Cardiac fibroblast (primary cell): ENCODE data around the gene CCL21.

Source experiments
- DNase-seq, 2 donors: peaks; one replicate each; pipeline versions ENCODE4 v3.0.0 to v3.0.0-alpha.2; 2010; ENCODE audit warnings: low read depth in 2 of 2
- H3K4me3 ChIP-seq, 2 donors: replicated peaks in 1 of 2; 1 replicate in 1 of 2; 2 replicates in 1 of 2; pipeline ENCODE4 v1.5.1; 2011; ENCODE audit warnings: low read depth in 2 of 2, low read length in 2 of 2, mild to moderate bottlenecking in 2 of 2, moderate library complexity in 1 of 2
- TF ChIP-seq, protein P1 (sequence below): IDR thresholded peaks from one replicate; pipeline ENCODE4 v1.5.1; 2011; ENCODE audit warnings: low read depth, mild to moderate bottlenecking, low read length, inconsistent platforms

Gene CCL21

DNA sequence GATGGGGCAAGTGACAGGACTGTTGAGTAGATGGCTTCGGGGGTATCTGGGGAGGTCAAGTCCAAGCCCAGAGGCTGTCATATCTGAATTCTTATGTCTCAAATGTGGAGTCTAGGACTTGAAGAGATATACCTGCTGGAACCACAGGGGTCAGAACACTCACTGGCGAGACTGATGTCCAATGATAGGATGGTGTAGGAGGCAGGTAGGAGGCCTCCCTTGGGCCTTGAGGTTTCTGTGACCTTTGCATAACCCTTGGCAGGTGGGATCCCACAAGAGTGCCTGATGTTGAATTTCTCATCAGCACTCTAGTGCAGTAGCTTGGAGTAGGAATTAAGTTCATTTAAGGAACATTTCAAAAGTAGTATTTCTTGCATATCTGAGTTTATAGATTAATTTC, 2.8 kb downstream of the CCL21 start:
- TF ChIP-seq, protein P1, sequence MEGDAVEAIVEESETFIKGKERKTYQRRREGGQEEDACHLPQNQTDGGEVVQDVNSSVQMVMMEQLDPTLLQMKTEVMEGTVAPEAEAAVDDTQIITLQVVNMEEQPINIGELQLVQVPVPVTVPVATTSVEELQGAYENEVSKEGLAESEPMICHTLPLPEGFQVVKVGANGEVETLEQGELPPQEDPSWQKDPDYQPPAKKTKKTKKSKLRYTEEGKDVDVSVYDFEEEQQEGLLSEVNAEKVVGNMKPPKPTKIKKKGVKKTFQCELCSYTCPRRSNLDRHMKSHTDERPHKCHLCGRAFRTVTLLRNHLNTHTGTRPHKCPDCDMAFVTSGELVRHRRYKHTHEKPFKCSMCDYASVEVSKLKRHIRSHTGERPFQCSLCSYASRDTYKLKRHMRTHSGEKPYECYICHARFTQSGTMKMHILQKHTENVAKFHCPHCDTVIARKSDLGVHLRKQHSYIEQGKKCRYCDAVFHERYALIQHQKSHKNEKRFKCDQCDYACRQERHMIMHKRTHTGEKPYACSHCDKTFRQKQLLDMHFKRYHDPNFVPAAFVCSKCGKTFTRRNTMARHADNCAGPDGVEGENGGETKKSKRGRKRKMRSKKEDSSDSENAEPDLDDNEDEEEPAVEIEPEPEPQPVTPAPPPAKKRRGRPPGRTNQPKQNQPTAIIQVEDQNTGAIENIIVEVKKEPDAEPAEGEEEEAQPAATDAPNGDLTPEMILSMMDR = no peak
- no peak overlapping the region for H3K4me3 ChIP-seq
- no peak for DNase-seq

DNA sequence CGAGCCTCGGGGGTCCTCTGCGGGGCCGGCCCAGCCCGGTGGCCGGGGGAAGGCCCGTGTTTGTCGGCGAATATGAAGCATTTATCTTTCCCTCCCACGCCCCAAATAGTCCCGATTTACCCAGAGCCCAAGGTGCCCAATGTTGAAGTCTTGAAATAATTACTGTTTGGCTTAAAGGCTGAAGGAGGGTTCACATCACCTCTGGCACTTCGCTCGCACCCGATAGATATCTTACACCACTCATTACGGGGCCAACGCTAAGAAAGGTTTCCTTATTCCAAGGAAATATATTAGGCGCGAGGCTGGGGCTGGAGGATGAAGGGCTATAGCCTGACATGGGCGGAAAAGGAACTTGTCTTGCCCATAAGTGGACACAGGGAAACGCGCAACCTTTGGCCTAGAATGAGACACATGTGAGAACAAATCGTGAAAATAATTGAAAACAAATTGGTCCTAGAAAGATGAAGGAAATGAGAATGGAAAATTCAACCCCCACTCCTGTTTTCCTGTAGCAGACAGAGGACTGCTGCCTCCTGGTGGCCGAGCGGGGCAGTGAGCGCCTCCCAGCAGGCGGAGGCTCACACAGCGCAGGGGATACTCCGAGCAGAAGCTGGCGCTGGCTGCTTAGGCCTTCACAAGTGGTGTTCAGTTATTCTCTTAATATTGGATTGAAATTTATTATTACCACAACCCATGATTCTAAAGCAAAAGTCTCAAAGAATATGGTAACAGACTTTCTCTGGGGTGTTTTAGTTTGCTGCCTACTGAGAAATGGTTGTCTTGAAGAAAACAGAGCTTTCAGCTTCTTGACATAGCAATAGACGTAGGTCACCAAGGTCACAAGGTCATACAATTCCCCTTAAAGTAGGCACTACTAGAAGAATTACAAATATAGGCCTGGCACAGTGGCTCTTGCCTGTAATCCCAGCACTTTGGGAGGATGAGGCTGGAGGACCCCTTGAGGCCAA, 7.9 kb downstream of the CCL21 start:
- peak; percentile 87 to 92 for DNase-seq
- TF ChIP-seq, protein P1 = peak; percentile 100
- H3K4me3 ChIP-seq = peak overlapping the region; percentile 49 to 66

DNA sequence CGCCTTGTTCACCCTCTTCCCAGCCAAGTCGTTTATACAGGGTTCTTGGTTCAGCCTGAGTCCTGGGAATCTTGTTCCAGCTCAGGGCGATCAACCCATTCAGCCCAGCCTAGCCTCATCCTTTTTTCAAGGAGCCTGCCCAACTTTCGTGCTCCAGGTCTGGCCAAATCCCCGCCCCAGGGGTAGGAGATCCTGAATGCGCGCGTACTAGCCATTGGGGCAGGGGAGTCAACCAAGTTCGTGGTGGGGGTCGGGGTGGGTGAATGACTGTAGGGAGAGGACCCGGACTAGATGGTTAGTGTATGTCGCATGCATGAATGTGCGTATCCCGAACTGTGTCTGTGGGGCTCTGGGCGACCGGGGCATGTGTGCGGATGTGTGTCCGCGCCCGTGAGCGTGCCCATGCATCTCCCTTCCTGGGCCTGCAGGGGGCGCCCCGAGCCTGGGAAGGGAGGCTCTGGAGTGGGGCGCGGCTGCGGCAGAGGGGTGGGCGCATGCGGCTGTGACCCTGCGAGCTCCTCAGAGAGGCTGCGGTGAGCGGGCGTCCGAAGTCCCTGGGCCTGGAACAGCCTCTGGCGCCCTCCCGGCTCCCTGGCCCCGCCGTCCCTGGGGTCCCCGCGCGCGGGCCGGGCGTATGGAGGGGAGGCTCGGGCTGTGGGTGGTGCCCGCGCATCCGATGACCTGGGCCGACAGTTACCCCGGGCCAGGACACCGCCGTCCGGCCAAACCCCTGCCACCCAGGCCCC, 8.7 kb downstream of the CCL21 start:
- TF ChIP-seq, protein P1 = peak; percentile 90
- peak; percentile 65 to 71 for DNase-seq
- H3K4me3 ChIP-seq = peak overlapping the region; percentile 49 to 66

DNA sequence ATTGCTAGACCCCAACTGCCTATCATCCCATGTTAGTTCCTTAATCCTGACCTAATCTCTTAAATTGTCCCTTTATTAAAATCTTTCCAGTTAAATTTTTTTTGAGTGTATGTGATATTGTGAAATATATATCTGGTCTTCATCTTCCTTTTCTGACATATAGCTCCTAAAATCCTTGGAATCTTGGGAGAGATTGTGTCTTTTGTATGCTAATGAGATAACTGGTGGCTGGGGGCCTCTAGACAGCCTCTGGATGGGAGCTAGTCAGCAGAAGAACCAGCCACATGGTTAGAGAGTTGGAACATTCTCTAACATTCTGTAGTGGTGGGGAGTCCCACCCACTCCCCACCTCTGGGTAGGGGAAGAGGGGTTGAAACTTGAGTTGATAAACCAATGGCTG, 15.1 kb downstream of the CCL21 start:
- TF ChIP-seq, protein P1 = no peak
- H3K4me3 ChIP-seq = no peak overlapping the region
- DNase-seq = no peak

DNA sequence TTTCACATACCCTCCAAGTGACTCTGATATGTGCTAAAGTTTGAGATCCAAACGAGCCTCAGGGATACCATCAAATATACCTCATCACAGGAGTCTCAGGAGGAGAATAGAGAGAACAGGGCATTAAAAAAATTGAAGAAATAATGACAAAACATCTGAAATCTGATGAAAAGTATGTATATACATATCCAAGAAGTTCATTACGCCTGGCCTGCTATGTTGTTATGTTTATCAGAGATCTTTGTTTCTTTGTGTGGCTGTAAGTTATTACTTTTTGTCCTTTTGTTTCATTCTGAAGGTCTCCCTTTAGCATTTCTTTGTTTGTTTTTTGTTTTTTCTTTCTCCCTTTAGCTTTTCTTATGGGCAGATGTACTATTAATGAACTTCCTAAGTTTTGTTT, 16.4 kb downstream of the CCL21 start:
- no peak for DNase-seq
- H3K4me3 ChIP-seq = no peak overlapping the region
- TF ChIP-seq, protein P1 = no peak

DNA sequence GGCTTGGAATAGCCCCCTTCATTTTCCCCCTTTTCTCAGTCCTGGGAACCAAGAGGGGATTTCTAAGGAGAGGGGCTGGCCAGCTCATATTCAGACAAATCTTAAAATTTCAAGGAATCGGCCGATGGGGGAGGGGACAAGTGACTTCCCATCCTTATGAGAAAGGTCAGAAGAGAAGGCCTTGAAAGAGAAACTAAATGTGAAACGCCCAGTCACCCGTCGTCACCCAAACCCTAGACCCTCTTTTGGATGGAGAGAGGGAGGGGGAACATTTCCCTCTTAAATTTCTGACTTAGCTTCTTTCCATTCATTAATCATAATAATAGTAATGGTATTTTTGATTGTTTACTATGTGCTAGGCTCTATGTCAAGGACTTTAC, 18.0 kb downstream of the CCL21 start:
- H3K4me3 ChIP-seq = no peak overlapping the region
- TF ChIP-seq, protein P1 = no peak
- DNase-seq = no peak
